GM18873 (cell line): Measurements from ENCODE around the gene POLR2L.

ENCODE experiments used
- ATAC-seq: cut with Tn5 transposase; IDR thresholded peaks from one replicate; pipeline ENCODE4 v1.9.1; 2021; ENCODE audit warnings: mild to moderate bottlenecking, moderate library complexity, moderate number of reproducible peaks; ENCODE audit not compliant: unreplicated experiment, low FRiP score

POLR2L gene

DNA sequence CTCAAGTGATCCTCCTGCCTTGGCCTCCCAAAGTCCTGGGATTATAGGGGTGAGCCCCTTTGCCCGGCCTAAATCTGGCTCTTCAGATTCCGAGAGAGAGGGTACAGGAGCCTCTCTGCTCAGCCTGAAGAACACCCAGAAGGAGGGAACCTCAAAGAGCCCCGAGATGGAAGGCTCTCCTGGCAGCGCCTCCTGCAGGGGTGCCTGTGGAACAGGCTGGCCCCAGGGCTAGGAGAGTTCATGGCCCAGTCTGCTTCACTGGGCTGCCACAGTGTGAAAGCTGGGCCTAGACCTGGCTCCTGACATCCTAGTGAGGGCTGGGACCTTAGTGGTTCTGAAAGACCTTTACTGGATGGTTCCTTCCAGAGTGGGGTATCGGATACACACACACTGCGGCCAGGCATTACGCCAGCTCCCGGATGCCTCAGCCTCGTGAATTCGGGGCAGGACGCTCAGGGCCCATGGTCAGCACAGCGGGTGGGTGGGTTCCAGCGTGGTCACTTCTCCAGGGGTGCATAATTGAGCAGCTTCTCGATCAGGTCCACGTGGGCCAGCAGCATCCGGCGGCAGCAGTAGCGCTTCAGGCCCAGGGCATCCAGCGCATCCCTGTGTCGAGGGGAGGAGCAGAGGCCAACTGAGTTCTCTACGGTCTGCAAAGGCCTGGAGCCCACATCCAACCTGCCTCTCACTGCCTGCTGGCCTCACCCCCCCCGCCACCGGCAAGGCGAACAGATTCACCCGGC lies 2.3 kb downstream of the POLR2L start:
- no peak for ATAC-seq

DNA sequence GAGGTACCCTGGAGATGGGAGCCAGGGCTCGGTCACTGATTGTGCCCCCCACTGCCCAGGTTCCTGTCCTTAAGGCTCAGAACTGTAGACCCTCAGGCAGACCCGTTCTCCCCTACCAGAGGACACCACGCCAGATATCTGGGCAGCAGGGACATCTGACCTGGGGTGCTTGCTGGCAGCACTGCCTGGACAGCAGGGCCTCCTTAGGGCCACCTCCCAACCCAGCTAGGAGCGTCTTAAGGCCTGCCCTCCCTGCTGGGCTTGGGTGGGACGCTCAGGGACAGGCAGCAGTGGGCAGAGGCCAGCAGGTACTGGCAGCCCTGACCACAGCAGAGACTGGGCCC lies 3.1 kb downstream of the POLR2L start:
- no peak for ATAC-seq

DNA sequence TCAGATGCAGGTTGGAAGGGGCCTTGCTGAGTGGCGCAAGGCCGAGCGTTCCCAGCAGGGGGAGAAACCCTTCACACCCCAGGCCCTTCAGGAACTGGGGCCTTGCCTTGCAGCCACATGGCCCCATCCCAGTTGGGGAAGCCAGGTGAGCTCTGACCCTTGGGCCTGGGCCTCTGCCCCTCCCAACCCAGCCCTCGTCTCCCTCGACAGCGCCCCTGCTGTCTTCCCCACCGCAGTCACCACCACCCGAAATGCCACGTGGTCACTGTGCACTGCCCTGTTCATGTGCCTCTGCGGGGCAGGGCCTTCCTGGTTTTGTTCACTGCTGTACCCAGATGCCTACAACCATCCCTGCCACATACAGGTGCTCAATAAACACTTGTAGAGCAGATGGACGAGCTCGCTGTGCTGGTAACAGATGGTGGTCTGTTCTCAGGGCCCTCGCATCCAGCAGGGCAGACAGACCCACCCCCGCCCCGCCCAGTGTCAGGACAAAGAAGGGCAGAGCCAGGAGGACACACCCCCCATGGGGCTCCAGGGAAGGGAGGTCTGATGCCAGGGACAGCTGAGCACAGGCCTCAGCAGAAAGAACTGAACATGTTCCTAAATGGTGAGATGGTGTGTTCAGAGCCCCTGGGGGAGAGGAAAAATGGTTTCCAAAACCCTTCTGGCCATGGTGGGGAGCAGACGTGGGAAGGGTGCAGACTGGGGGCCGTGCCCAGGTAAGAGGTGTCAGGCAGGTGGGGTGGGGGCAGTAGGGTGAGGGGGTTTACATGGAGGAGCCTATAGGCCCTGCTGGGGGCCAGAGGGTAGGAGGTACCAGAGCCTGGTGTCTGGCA lies 3.7 kb downstream of the POLR2L start:
- ATAC-seq = no peak

DNA sequence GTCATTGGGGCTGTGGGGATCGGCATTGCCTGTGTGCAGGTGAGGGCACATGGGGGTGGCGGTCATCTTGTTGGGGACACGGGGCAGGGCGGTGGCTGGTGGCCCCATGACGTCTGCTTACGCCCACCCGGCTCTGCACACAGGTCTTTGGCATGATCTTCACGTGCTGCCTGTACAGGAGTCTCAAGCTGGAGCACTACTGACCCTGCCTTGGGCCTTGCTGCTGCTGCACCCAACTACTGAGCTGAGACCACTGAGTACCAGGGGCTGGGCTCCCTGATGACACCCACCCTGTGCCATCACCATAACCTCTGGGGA lies 4.4 kb downstream of the POLR2L start:
- ATAC-seq = no peak

DNA sequence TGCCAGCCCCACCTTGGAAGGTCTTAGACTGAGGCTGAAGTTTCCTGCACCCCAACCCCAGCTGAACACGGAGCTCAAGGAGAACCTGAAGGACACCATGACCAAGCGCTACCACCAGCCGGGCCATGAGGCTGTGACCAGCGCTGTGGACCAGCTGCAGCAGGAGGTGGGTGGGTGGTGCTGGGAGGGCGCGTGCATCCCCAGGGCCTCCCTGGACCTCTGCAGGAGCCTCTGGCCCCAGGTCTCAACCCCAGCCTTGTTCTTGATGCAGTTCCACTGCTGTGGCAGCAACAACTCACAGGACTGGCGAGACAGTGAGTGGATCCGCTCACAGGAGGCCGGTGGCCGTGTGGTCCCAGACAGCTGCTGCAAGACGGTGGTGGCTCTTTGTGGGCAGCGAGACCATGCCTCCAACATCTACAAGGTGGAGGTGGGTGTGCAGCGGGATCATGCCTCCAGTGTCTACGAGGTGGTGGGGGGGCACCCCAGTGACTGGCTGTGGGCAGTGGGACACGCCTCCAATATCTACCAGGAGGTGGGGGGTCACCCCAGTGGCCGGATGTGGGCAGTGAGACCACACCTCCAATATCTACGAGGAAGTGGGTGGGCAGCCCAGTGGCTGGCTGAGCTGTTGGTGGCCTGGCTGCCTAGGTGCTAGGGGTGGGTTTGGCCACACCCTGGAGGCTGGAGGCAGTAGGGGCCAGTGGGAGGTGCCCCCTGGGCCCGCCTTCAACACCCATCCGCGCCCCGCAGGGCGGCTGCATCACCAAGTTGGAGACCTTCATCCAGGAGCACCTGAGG lies 4.9 kb downstream of the POLR2L start:
- ATAC-seq = no peak

DNA sequence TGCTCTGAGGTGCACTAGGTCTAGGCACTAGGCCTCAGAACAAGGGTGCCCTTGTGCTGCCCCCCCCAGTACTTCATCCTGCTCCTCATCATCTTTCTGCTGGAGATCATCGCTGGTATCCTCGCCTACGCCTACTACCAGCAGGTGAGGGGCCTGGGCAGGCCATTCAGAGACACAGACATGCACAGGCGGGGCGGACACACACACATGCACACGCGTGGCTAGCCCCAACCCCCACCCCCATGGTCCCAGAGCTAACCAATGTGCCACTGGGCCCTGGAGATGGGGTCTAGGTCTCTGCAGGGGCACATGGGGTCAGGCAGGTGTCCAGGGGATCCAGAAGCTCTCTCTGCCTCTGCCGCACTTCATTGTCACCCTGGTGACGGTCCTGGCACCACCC lies 5.6 kb downstream of the POLR2L start:
- ATAC-seq = no peak

DNA sequence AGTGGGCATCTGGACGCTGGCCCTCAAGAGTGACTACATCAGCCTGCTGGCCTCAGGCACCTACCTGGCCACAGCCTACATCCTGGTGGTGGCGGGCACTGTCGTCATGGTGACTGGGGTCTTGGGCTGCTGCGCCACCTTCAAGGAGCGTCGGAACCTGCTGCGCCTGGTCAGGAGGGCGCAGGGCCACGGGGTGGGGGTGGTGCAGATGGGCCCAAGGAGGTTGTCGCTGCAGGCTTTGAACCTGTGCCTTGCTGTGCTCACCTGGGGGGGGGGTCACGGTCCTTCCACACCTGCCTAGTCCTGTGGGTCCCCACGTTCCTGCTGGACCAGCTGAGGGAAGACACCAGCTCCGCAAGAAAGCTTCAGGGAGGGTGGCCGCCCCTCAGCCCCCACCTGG lies 6.1 kb downstream of the POLR2L start:
- no peak for ATAC-seq

DNA sequence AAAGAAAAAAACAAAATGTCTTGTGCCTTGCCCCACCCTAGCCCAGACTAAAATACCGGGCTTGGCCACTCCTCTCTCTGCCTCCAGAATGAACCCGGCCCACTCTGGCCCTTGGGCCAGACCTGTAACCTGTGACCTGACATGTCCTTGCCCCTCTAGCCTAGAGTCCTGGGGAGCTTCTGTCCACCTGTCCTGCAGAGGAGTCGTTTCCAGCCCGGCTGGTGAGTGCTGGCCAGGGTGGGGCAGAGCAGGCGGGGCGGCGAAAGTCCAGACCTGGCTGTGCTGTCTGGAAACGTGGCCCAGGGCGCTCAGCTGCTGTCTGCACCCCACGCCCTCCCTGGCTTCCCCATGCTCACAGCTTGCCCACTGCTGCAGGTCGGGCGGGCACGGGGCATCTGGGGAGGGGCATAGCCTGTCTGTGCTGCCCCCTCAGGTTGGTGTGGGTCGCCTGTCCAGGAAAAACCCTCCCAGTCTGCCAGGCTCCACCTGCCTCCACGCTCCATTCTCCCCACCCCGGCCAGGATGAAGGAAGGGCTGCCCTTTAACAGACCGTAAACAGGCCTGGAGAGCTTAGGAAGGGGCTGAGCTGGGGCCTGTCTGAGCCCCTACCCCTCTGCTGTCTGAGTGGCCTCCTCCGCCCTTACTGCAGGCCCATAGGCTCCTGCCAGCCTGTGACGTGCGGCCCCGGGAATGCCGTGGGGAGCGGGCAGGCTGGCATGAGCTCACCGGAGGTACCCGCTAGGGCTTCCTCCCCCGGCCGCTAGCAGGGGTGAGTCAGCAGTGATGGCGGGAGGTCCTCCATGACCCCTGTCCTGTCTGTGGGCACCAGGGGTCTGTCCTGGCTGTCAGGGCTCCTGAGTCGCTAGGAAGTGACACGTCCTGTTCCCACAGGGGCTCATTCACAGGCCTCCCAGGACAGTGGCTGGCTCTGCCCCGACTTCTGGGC lies 7.7 kb downstream of the POLR2L start:
- ATAC-seq = no peak

DNA sequence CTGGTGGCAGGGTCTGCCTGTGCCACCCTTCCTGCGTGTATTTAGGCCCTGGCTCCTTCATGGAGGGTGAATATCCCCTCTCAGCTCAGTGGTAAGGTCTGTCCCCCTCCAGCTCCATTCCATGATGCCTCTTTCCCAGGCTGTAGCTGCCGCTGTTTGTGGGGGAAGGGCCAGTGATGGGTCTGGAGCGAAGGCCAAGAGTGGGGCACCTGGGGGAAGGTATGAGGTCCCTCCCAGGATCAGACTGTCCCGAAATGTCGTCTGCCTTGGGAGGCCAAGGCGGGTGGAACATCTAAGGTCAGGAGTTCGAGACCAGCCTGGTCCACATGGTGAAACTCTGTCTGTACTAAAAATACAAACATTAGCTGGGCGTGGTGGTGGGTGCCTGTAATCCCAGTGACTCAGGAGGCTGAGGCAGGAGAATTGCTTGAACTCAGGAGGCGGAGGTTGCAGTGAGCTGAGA lies 8.4 kb downstream of the POLR2L start:
- no peak for ATAC-seq

DNA sequence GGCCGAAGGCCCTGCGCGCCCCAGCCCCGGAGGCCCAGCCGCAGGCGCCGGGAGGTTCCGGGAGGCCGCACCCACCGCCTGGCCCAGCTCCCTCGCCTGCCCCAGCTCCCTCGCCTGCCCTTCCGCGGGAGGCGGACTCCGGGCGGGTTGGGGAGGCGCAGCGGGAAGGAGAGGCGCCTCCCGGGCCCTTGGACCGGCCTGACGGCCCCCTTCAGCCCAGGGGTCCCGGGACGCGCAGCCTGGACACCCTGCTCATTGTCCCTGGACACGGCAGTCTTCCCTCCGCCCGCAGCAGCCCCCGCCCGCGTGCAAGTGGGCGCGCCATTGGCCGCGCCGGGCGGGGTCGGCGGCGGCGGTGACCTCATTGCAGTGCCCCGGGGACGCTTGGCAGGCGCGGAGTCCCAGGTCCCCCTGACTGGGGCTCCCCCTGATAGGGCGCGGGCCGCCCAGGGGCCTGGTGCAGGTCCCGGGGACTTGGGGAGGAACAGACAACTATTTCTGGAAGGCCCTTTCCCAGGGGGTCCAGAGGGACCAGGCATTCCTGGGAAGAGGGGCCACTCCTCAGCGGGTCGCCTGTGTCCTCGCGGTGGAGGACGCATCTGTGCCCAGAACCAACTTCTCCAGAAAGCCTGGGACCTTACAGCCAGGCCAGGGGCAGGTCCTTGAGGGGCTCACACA lies 9.1 kb downstream of the POLR2L start:
- ATAC-seq = no peak

DNA sequence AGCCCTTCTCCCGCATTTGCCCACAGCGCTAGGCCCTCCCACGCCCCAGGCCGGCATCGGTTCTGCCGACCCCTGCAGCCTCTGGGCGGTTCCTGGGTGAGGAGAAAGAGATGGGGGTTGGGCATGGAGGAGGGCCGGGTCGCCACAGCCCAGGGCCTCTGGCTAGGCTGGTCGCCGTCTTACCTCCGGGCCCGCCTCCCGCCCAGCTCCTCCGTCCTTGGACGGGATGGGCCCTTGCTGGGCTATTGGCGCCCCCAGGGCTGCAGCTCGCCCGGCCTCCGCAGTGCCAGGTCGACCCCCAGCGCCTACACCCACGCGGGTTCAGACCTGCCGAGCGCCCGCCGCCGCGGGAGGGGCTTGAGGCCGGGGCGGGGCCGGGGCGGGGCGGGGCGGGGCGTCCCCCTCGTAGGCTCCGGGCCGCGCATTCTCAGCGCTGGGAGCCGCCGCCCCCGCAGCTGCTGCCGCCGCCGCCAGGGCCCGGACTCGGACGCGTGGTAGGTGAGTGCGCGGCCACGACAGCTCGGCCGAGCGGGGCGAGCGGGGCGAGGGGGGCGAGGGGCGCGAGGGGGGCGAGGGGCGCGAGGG lies 9.7 kb downstream of the POLR2L start, which contains the start of gene CD151:
Gene CD151, plus strand, starts transcription at position 424 of the 585 bp plus-strand sequence. CDS start 3,118 bp downstream, outside the sequence.
- ATAC-seq = no peak

DNA sequence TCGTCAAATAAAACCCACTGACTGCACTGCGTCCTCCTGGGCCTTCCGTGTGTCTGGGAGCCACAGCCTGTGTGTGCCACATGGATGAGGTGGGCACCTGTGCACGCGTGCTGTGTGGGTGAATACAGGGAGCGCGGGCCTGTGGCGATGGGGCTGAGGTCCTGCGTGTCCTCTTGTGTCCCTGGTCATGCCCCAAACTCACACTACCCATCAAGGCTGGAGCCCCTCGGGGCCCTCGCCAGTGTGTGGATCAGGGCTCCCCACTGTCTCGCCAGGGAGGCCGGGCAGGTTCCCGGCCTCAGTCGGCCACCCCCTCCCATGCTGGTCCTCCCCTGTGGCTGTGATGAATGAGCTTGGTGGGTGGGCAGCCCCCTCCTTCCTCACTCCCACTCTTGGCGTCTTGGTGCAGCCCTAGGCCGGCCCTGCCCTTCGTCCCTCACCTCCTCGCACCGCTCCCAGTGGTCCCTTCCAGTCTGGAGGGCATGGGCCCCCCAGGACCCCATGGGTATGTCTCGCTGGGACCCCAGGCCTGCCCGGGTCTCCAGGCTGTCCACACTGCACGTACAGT lies 10.3 kb downstream of the POLR2L start:
- ATAC-seq = no peak

DNA sequence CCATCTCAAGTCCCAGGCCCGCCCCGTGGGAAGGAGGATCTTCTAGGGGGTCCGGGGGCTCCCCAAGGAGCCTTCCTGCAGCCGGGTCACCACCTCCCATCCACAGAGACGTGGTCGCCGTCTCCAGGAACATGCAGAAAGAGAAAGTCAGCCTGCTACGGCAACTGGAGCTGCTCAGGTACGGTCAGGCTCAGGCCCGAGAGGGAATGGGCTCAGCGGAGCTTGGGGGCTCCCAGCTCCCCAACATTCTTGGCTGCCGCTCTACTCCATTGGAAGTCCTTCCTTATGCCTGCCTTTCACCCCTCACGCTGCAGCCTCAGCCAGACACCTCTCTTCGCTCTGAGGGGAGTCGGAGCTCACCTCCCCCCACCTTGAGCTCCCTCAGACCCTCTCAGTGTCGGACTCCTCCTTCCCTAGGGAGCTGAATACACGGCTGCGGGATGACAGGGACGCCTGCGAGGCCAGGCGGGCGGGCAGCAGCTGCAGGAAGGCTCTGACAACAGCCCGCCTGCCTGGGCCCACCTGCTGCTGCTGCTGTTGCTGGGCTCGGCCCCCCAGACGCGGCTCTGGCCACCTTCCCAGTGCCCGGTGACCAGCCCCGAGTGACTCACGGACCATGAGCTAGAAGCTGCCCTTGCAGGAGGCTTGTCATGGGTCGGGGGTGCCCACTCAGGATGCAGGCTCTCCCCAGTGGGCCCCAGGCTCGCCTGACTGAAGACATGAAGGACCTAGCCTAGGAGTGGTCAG lies 11.0 kb downstream of the POLR2L start:
- ATAC-seq = no peak

DNA sequence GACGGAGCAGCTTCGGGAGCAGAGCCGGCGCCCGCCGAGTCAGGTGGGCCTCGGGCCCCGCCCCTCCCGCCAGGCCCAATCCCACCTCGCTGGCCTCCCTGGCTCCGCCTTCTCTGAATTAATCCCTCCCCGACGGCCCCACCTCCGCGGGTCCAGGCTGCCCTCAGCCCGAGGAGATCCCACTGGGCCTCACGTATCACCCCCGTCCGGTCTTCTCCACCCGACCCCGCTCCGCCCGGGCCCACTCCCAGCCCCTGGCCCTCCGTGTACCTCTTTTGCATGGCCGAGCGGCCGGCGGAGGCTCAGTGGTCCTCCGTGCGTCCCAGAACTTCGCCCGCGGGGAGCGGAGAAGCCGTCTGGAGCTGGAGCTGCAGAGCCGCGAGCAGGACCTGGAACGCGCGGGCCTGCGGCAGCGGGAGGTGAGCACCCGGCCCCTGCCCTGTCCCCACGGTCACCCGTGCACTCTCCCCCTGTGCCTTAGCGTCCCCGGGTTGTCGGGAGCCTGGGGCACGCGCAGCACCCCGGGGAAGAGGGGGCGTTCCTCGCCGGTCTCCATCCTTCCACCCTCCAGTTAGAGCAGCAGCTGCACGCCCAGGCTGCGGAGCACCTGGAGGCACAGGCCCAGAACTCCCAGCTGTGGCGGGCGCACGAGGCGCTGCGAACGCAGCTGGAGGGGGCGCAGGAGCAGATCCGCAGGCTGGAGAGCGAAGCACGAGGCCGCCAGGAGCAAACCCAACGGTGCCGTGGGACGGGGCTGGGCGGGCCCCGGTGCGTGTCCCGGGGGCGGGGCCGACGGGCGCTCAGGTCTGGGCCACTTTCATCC lies 11.8 kb downstream of the POLR2L start:
- ATAC-seq = no peak

DNA sequence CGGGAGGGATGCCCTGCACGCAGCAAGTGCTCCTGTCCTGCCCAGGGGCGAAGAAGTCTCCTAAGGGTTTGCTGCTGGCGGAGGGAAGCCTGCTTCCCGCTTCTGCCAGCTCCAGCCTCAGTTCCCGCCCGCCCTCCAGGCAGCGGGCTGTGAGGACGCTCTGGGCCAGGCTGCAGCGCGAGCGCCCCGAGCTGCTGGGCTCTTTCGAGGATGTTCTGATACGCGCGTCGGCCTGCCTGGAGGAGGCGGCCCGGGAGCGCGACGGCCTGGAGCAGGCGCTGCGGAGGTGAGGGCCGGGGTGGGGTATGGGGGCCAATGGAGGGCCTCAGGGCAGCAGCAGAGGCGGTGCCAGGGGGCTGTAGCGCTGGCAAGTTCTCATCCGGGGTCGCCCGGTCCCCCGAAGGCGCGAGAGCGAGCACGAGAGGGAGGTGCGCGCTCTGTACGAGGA lies 12.5 kb downstream of the POLR2L start:
- ATAC-seq = no peak

DNA sequence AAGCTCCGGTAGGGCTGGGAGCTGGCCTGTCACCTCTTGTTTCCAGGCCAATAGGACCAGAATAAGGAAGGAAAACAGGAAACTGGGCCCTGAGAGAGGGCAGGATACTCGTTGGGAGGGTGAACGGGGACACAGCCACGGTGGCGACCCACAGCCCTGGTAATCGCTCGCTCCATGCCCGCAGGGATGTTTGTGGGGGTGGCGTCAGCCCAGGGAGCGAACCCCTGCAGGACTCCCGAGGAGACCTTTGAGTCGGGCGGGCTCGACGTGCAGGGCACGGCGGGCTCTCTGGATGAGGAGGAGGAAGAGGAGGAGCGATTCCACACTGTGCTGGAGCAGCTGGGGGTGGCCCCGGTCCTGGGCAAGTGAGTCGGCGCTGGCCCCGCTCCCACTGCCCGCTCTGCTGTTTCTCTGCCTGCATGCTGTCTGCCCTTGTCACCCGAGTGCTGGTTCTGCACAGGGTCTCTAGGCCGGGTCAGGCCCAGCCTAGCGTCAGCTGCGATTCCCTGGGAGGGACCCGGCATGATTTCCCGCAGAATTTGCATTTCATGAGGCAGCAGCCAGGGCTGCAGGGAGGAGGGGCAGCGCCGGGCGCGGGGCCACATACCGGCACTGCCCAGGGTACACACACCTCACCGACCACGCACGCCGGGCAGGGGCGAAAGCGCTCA lies 13.0 kb downstream of the POLR2L start:
- no peak for ATAC-seq
